ENCODE results near the gene AP1M1.
A peak's percentile ranks its signal among the peaks of the same experiment; 100 is the strongest.

Gene AP1M1

DNA sequence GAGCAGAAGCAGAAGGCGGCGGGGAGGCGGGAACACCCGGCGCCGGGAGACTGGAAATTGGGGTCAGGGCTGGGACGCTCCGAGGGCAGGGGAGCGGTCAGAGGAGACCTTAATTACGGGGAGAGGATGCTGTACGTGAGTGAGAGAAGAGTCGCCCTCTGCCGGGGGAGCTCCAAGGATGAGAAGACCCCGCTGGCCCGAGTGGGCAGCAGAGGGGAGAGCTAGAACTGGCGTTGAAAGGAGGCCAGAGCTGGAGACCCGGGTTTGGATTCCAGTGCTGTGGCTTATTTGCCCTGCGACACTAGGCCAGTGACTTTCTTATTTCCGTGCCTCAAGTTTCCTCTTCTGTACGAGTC is 12.0 kb upstream of the AP1M1 start:
- DNase-seq, result peak; percentile 46

DNA sequence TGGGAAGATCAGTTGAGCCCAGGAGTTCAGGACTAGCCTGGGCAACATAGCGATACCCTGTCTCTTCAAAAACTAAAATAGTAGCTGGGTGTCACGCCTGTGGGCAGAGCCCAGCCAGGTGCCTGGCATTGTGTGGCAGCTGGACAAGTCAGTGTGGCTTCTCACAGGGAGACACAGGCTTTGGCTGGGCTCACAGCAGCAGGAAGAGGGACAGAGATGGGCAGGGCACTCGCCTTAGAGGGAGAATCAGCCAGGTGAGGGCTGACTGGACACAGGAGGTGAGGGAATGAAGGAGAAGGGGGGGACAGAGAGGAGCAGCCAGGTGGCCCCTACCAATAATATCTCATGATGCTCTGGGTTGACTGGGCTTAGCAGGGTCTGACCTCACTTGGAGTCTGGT is 9.2 kb upstream of the AP1M1 start:
- DNase-seq, result no peak

- no peak for DNase-seq
Observed at GRCh38 chr19:16190198-16190597, 7.5 kb upstream of the AP1M1 start.

GRCh38 chr19:16190736-16191135 is 7.0 kb upstream of the AP1M1 start:
- DNase-seq, result no peak

DNA sequence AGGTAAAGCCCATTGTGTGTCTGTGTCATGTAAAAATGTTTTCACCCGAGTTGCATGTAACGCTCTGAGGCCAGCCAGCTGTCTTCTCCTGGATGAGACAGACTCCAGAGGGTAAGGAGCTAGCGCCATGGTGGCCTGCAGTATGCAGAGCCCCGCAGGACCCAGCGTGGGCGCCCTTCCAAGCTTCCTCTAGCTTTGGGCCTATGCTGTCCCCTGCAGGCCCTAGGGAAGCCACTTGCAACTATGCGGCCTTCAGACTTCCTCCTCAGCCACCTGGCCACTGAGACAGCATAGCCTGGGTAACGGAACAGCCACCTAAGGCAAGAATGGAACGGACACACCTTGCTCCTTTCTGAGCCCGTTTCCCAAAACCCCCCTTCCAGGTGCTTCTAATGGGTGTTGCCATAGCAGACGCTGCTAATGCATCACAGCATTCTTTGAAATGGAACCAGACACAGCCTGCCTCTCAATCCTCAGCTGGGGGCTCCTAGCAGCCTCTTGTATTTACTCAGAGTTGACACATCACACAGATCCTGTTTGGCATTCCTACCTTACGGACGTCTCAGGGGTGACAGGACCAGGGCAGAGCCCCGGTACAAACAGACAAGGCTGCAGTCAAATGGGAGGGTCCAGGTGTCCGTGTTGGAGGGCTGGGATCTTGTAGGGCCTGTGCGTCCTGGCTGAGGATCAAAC is 6.3 kb upstream of the AP1M1 start:
- DNase-seq, result no peak

DNA sequence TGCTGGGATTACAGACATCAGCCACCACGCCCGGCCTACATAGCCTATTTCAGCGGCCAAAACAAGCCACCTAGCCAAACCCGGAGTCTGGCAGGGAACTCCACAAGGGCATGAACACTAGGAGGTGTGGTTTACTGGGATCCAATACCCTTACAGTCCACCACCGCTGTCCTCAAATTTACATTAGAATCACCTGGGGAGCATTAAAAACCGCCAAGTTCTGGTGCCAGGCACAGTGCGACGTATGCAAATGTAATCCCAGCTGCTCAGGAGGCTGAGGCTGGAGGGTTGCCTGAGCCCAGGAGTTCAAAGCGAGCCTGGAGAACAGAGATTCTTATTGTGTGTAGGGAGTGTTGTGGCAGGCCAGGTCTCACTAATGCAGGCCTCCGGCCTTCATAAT is 4.2 kb upstream of the AP1M1 start:
- DNase-seq, result no peak

DNA sequence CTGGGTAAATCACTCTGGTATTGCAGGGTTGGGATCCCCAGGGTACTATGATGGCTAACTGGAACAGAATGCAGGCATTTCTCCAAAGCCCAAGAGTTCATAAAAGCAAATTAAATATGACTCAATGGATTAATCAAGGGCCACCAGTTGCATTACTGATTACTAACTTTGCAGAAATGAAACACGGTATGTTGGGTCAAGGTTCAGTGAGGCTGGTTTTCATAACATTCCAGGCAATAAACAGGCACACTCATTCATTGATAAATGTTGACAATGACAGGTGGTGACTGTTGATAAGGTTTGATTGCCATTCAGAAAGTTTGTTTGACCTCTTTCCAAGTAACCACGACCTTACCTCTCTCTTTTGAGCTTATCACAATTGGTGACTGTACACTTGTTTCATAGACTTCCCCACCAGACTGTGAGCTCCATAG is 506 bp upstream of the AP1M1 start:
- no peak for DNase-seq

DNA sequence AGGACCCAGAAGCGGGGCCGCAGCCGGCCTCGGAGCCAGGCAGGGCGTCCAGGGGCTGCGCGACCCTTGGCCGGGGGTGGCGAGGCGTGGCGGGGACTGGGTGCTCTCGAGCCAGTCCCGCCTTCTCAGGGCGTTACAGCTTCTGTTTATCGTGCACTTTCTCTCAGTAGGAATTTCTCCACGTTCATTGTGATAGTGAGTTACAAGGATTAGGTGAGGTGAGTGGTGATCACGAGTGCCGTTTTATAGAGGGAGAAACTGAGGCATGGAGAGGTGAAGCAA is 600 bp downstream of the AP1M1 start:
- no peak for DNase-seq

- no peak for DNase-seq
Observed at GRCh38 chr19:16199275-16199932, 1.7 kb downstream of the AP1M1 start.

DNA sequence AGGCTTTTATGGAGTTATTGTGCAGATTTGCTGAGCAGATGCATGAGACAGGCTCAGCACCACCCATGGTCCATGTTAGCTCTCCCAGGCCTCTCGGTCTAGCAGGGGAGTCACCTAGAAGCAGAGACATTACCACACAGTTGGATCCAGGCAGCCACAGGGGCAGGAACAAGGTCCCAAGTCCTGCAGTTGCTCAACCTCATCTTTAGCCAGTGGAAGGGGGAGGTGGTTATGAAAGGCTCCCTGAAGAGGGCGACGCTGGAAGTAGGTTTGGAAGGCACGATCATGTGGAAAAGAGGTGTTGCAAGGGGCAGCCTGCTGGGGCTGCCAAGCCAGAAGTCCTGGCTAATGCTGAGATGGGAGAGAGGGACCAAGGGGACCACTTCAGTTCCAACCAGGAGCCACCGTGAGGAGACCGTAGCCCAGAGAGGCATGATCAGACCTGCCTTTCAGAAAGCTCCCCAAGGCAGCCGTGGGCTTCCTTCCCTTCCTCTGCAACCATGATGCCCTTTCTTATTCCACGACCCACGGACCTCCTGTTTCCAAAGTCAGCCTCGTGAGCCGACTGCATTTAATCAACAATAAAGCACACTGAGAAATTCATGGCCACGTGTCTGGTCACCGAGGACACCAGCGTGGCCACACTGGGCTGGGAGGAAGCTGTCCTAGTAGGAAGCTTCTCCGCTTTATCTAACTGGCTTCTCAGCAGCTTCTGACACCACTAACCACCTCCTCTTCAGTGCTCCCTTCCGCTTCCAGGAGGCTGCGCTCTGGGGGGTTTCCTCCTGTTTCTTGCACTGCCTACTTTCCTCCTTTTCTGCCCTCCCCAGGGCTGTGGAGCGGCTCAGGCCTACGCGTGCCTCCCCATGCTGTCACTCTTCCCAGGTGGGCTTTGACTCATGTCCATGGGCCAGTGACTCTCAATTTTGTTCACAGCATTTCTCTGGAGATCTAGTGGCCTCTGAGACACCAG is 2.6 kb downstream of the AP1M1 start:
- no peak for DNase-seq

DNA sequence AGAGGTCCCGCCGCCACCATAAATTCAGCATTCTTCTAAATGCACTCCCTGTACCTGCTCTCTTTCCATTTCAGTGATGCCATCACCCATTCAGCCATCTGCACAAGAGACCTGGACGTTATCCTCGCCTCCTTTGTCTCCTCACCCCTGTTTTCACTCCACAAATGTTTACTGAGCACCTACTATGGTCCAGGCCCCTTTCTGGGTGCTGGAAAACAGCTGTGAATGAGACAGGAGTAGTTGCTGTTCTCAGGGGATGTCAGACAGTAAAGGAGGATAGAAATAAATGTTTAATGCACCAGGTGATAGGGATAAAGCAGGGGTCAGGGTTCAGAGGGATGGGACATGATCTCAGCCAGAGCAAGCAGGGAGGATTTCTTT is 3.3 kb downstream of the AP1M1 start:
- DNase-seq, result no peak

DNA sequence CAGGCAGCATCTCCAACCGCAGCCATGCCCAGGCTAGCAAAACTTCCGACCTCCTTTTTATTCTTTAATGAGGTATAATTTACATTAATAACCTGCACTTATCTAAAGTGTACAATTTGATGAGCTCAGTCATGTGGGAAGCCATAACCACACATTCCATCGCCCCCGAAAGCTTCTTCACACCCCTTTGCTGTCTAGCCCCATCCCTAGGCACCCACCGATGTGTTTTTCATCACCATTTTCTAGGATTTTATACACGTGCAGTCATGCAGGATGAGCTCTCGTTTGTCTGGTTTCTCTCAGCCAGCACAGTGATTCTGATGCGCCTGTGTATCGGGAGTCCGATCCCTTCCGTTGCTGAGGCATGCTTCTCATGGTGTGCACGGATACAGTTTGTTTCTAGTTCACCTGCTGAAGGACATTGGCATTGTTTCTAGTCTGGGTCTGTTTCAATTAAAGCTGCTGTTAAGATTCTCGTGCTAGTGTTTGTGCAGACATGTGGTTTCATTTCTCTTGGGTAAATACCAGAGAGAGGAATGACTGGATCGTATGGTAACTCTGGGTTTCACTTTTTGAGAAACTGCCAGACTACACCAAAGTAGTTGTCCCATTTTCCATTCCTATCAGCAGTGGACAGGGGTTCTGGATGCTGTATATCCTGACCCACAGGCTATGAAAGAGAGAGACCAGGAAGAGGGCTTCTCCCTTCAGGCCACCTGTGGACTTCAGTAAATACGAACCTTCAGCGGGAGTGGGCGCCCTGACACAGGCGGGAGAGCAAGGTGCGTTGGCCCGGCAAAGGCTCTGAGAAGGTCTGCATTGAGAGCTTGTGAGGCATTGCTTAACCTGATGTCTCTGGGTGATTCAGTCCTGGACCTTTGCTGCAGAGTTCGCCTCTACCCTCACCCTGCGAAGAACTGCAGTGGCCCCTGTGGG is 4.9 kb downstream of the AP1M1 start:
- no peak for DNase-seq

DNA sequence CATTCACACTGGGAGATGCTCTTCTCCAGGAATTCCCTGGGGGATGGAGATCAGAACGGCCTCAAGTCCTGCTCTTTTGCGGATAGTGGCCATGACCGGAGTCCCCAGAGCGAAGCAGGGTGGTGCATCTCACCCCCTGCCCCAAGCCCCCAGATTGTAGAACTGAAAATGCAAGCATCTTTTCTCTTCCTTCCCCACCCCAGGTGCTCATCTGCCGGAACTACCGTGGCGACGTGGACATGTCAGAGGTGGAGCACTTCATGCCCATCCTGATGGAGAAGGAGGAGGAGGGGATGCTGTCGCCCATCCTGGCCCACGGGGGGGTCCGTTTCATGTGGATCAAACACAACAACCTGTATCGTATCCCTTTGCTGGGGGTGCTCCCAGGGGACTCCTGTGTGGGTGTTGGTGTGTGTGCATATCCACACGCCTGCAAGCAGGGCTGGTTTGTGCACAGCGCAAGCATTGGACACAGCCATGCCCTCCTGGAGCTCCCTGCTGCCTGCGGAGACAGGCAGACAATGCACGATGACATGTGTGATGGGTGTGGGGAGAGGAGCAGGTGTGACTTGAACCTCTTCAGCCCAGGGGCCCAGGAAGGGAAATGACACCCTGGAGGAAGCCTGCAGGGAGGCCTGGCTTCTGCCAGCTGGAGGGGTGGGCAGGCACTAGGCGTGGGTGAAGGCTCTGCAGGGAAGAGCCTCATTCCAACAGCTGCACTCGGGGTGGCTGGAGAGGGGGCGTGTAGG is 5.7 kb downstream of the AP1M1 start:
- peak; percentile 5 for DNase-seq

- no peak for DNase-seq
Observed at GRCh38 chr19:16204005-16204294, 6.2 kb downstream of the AP1M1 start.

- no peak for DNase-seq
Observed at GRCh38 chr19:16205205-16206045, 7.7 kb downstream of the AP1M1 start.

DNA sequence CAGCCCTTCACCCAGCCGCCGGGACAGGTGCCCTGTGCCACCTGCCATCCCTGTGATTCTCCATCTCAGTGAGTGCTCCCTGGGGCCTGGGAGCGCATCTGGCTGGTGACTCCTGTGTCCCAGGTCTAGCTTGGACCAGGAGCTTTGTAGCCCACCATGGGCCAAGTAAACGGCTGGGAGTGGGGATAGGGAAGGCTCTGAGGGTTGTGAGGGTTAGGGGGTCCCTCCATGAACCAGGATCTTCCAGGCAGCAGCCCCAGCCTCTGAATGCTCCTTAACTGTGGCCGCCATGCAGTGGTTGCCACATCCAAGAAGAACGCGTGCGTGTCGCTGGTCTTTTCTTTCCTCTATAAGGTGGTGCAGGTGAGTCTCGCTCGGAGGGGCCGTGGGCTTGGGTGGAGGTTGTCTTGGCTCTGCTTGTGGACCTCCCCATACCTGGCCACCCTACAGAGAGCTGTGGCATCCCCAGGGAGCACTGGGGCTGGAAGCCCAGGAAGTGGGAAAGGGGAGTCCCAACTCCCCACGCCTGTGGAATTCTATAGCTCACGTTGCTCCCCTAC is 8.4 kb downstream of the AP1M1 start:
- no peak for DNase-seq

DNA sequence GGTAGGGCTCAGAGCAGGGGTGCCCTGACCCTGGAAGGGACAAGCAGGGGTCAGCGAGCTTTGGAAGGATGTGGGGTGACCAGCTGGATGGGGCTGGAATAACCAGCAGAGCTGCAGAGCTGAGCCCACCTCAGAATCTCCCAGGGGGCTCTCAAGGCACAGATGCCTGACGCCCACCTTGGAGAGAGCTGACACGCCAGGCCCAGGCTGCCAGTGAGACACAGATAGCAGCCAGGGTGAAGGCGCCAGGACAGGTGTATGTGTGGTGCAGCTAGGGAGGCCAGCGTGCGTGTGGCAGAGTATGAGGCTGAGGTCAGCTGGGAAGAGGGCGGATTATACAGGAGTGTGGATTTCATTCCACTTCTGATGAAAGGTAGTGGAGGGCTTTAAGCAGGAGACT is 8.9 kb downstream of the AP1M1 start:
- DNase-seq, result no peak

- no peak for DNase-seq
Observed at GRCh38 chr19:16207063-16207462, 9.4 kb downstream of the AP1M1 start.

DNA sequence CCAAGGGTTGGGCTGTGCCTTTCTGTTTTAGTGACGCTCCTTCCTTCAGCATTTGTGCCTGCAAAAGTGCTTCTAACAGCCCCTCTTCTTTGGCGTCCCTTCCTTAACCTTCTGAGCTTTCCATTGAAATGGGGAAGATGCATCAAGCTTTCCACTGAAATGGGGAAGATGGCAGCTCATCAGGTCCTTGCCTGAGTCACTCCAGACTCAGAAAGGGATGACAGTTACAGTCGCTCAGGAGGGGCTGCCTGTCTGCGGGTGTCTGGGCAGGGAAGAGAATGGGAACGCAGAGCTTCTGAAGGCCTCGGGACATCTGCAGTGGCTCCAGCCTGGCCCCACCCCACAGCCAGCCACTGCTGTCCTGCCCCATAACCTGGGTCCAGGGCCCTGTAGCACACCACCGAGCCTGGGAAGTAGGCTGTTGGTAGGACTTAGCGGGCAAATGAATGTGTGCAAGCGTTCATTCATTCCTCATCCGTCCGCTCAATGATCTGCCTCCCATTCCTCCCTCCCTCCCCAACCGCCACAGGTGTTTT is 9.8 kb downstream of the AP1M1 start:
- no peak for DNase-seq

- no peak for DNase-seq
Observed at GRCh38 chr19:16208064-16208759, 10.5 kb downstream of the AP1M1 start.

Measured in DMS53 (cell line).